Bronchial epithelial cell (primary cell): ENCODE measurements around the gene COL5A1. TPM values are rescaled to one million over a fixed set of nuclear protein-coding genes. Genes with fewer than 3 reads are reported as not detected.

Experiments
- DNase-seq: peaks from one replicate; pipeline ENCODE4 v3.0.0-alpha.2; 2010; ENCODE audit warnings: low read depth
- FAIRE-seq: peaks from 2 replicates; lab custom pipeline; 2011; peaks lifted over from hg19 to GRCh38; lab: Jason Lieb, UNC
- H3K27me3 ChIP-seq: 2 replicates; pipeline ENCODE4 v1.5.1; 2011; ENCODE audit warnings: low read length; ENCODE audit not compliant: control insufficient read depth, insufficient read depth
- H3K36me3 ChIP-seq: 2 replicates; pipeline ENCODE4 v1.5.1; 2011; ENCODE audit warnings: low read length; ENCODE audit not compliant: control insufficient read depth, insufficient read depth
- H3K4me3 ChIP-seq: 2 replicates; pipeline ENCODE4 v1.5.1; 2011; ENCODE audit warnings: mild to moderate bottlenecking, low read depth, low read length, control low read depth
- total RNA-seq: library from RNA; depleted of rRNA; stranded (reverse); fragments of >200 nt; gene quantifications from 2 replicates; pipeline ENCODE4 v1.2.1, GENCODE V29; 2014
- TF ChIP-seq, protein P1 (sequence below): IDR thresholded peaks from 2 replicates; pipeline ENCODE4 v1.5.1; 2011; ENCODE audit warnings: mild to moderate bottlenecking, moderate library complexity, low read length, control low read depth, inconsistent platforms; ENCODE audit not compliant: insufficient read depth, severe bottlenecking

The COL5A1 gene
- total RNA-seq, 1 donor from 2014 or later: 6.3 TPM

DNA sequence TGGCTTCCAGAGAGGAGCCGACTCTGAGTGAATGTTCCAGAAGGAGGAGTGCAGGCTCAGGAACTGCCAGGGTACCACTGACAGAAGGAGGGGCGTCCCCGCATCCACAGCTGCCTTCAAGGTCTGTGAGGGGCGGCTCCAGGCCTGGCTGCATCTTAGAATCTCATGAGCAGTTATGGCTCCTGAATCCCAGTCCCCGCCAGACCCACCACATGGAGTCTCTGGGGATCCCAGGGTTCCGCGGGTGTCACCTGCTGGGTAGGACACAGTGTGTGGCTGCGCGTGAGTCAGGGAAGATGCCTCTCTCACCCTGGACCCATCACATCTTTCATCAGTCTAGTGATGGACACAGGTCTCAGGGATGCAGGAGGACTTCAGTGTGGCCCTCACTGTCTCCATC lies 79.2 kb downstream of the COL5A1 start:
- H3K4me3 ChIP-seq: no peak overlapping the region
- H3K27me3 ChIP-seq: no peaks in the 10 kb centered on the region
- TF ChIP-seq, protein P1, sequence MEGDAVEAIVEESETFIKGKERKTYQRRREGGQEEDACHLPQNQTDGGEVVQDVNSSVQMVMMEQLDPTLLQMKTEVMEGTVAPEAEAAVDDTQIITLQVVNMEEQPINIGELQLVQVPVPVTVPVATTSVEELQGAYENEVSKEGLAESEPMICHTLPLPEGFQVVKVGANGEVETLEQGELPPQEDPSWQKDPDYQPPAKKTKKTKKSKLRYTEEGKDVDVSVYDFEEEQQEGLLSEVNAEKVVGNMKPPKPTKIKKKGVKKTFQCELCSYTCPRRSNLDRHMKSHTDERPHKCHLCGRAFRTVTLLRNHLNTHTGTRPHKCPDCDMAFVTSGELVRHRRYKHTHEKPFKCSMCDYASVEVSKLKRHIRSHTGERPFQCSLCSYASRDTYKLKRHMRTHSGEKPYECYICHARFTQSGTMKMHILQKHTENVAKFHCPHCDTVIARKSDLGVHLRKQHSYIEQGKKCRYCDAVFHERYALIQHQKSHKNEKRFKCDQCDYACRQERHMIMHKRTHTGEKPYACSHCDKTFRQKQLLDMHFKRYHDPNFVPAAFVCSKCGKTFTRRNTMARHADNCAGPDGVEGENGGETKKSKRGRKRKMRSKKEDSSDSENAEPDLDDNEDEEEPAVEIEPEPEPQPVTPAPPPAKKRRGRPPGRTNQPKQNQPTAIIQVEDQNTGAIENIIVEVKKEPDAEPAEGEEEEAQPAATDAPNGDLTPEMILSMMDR: no peak
- no peak for DNase-seq
- H3K36me3 ChIP-seq: no peaks in the 10 kb centered on the region
- no peak for FAIRE-seq

DNA sequence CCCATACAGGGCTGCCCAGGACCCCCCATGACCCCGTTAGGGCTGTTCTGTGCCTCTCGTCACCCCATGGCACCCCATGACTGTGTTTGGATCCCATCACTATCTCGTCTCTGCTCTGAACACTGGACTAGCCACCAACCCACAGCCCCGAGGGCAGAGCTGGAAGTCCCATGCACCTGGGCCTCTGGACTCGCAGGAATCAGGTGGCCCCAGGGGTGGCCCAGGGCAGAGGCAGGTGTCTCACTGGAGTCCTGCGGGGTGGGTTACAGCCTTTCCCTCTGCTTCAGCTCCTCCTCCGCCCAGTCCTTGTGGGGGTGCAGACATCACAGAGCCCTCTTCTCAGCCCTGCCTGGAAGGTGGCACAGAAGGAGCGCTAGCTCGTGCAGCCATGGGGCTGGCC lies 79.7 kb downstream of the COL5A1 start:
- no peak for DNase-seq
- Histone ChIP-seq H3K4me3 (no peak overlapping the region), H3K27me3 (no peaks in the 10 kb centered on the region), H3K36me3 (no peaks in the 10 kb centered on the region)
- TF ChIP-seq, protein P1: no peak
- no peak for FAIRE-seq

DNA sequence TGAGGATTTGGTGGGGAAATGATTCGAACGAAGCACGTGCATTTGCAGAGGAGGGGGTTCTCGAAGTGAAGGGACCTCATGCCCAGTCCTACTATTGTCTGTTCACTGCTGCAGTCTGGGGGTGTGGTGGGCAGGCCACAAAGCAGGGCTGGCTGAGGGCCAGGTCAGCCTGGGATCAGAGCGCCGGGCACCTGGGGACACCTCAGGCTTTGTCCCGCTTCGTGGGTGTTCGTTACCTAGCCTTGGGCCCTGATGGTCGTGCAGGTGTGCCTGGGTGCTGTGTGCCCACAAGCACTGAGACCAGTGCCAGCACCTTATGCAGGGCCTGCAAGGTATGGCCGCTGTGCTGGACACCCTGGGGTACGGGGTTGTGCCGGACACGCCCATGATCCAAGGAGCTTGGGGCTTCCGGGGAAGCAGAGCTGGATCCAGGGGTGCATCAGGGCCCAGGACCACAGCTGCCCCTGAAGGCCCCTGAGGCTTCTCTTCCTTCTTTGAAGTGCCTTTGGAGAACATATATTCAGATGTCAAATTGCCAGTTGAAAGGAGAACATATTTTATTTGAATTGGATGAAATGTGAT lies 80.6 kb downstream of the COL5A1 start:
- DNase-seq (no peak), FAIRE-seq (no peak)
- no peaks in the 10 kb centered on the region for H3K27me3 ChIP-seq
- TF ChIP-seq, protein P1: no peak
- H3K36me3 ChIP-seq: no peaks in the 10 kb centered on the region
- H3K4me3 ChIP-seq: no peak overlapping the region

DNA sequence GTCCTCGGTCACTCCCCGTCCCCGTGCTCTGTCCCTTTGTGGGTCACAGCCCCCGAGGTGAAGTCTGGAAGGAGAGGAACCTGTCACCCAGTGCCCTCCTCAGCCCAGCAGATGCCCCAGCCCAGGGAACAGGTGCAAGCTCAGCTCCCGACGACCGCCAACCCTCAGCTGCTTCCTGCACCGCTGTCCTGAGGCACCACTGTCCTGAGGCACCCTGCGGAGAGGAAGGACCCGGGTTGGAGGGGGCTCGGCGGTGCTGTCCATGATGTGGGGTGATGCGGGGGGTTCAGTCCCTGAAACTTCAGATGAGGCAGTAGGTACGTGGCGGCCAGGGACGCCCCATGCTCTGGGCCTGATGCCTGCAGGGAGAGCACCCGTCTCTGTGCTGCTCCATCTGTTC lies 81.4 kb downstream of the COL5A1 start:
- no peak overlapping the region for H3K4me3 ChIP-seq
- H3K27me3 ChIP-seq: no peaks in the 10 kb centered on the region
- TF ChIP-seq, protein P1: no peak
- FAIRE-seq (no peak), DNase-seq (no peak)
- H3K36me3 ChIP-seq: no peaks in the 10 kb centered on the region

DNA sequence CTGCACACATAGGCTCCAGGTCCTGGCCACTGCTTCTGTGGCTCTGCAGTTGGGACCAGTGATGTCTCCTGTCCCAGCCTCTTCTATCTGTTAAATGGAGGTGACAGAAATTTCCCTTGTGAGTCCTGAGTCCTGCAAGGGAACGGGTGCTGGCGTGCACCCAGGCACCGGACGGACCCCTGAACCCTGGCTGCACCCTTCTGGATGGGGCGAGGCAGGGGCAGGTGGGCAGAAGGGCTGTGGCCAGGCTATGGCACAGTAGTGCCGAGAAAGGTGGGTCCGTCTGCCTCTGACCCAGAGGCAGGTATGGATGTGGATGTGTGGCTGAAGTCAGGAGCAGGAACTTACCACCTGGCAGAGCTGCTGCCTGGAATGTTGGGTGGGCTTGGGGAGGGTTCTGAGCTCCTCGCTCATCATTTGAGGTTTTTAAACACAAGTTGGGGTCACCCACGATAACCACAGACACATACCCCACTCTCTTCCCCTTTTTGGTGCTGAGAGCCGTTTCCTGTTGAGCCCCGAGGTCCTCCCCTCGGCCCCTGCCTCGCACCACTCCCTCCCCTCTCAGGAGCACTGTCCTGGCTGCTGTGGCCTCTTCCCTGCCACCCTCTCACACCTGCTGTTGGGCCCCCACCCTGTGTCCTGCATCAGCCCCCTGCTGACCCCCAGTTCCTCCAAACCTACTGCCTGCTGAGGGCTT lies 82.0 kb downstream of the COL5A1 start:
- FAIRE-seq (no peak), DNase-seq (no peak)
- H3K27me3 ChIP-seq: no peaks in the 10 kb centered on the region
- H3K36me3 ChIP-seq: no peaks in the 10 kb centered on the region
- TF ChIP-seq, protein P1: no peak
- no peak overlapping the region for H3K4me3 ChIP-seq
